GM12878 (cell line): ENCODE data around the gene EHD4. TPM values are rescaled to one million over a fixed set of nuclear protein-coding genes. Genes with fewer than 3 reads are reported as not detected.

ENCODE experiments used
- ATAC-seq: fragments of 200-7000 bp; cut with Tn5 transposase; 3 replicates; pipeline ENCODE4 v1.9.1; 2020; ENCODE audit warnings: mild to moderate bottlenecking, moderate library complexity
- BruUV-seq: library from RNA; stranded (reverse); fragments of 400-500 nt; replicated peaks from 2 replicates; lab custom pipeline; 2021; lab: Mats Ljungman, UMichigan
- CTCF ChIA-PET: fragments of 300-600 bp; sonication (Branson Sonifier 250); formaldehyde crosslinking; extraction: SDS; loops from one replicate; lab custom pipeline; 2021; ENCODE audit warnings: inconsistent platforms; lab: Yijun Ruan, JAX
- POLR2A ChIA-PET: fragments of 350-600 bp; formaldehyde crosslinking; extraction: SDS; loops from one replicate; lab custom pipeline; 2021; ENCODE audit warnings: inconsistent platforms; lab: Charles Lee
- RAD21 ChIA-PET: fragments of 300-600 bp; sonication (Branson Sonifier 250); formaldehyde crosslinking; loops from one replicate; lab custom pipeline; 2023; ENCODE audit warnings: antibody characterized with exemption; ENCODE audit not compliant: unreplicated experiment; lab: Charles Lee
- SMC1A ChIA-PET: fragments of 300-600 bp; sonication (Branson Sonifier 250); formaldehyde crosslinking; loops from one replicate; lab custom pipeline; 2023; ENCODE audit not compliant: unreplicated experiment, uncharacterized antibody; lab: Charles Lee
- DNase-seq: peaks from one replicate; pipeline ENCODE4 v3.0.0-alpha.2; 2011; ENCODE audit warnings: low read depth, low spot score
- FAIRE-seq: peaks from 3 replicates; lab custom pipeline; 2011; peaks lifted over from hg19 to GRCh38; lab: Jason Lieb, UNC
- H2AFZ ChIP-seq: 2 replicates; pipeline ENCODE4 v1.6.0; 2011; ENCODE audit warnings: low read depth, low read length, control low read depth; ENCODE audit not compliant: control insufficient read depth
- H3K27ac ChIP-seq: 2 replicates; pipeline ENCODE4 v1.5.1; 2011; ENCODE audit warnings: control low read depth; ENCODE audit not compliant: control insufficient read depth, insufficient read depth
- H3K27me3 ChIP-seq, 2 experiments: replicated peaks in 1 of 2; 2 replicates each; pipeline versions ENCODE4 v1.6.0 to v1.6.1; 2011; ENCODE audit warnings: low read length in 1 of 2; ENCODE audit not compliant: control insufficient read depth in 2 of 2, insufficient read depth in 2 of 2
- H3K36me3 ChIP-seq, 2 experiments: 2 replicates each; pipeline ENCODE4 v1.5.1; 2011; ENCODE audit warnings: low read length in 1 of 2; ENCODE audit not compliant: control insufficient read depth in 2 of 2, insufficient read depth in 2 of 2
- H3K4me1 ChIP-seq: 2 replicates; pipeline ENCODE4 v1.6.1; 2011; ENCODE audit warnings: mild to moderate bottlenecking, low read length, moderate library complexity, mixed read lengths; ENCODE audit not compliant: control insufficient read depth, insufficient read depth
- H3K4me2 ChIP-seq: 2 replicates; pipeline ENCODE4 v1.6.0; 2011; ENCODE audit warnings: control low read depth; ENCODE audit not compliant: control insufficient read depth, insufficient read depth
- H3K4me3 ChIP-seq: fragments of 200-600 bp; sonication (generic); 2 replicates; pipeline ENCODE4 v1.5.1; 2016
- H3K79me2 ChIP-seq: 2 replicates; pipeline ENCODE4 v1.6.0; 2011; ENCODE audit warnings: low read length; ENCODE audit not compliant: control insufficient read depth, insufficient read depth
- H3K9ac ChIP-seq: 2 replicates; pipeline ENCODE4 v1.8.0; 2011; ENCODE audit warnings: low read length, control low read depth, mixed read lengths; ENCODE audit not compliant: control insufficient read depth, insufficient read depth
- H3K9me3 ChIP-seq: replicated peaks from 3 replicates; pipeline ENCODE4 v1.5.1; 2011; ENCODE audit warnings: mild to moderate bottlenecking, low read length; ENCODE audit not compliant: control insufficient read depth, insufficient read depth
- H4K20me1 ChIP-seq: 2 replicates; pipeline ENCODE4 v1.6.0; 2011; ENCODE audit not compliant: control insufficient read depth, insufficient read depth
- ESRRA ChIP-seq: IDR thresholded peaks from 2 replicates; pipeline ENCODE4 v1.6.1; 2012; ENCODE audit warnings: mild to moderate bottlenecking, low read length, improper control_type of control experiment
- NFYA ChIP-seq: IDR thresholded peaks from 2 replicates; pipeline ENCODE4 v1.6.1; 2011; ENCODE audit warnings: low read depth, mild to moderate bottlenecking, low read length, improper control_type of control experiment, borderline replicate concordance
- PAX5 ChIP-seq: IDR thresholded peaks from 2 replicates; pipeline ENCODE4 v1.6.1; 2011; ENCODE audit warnings: low read depth, low read length, borderline replicate concordance
- POLR2A ChIP-seq: IDR thresholded peaks from 2 replicates; pipeline ENCODE4 v1.6.1; 2011; ENCODE audit warnings: low read depth, mild to moderate bottlenecking, low read length
- POLR2AphosphoS5 ChIP-seq: IDR thresholded peaks from 2 replicates; pipeline ENCODE4 v1.6.1; 2011; ENCODE audit warnings: mild to moderate bottlenecking, low read length, inconsistent platforms
- SMAD5 ChIP-seq: IDR thresholded peaks from 2 replicates; pipeline ENCODE4 v1.6.1; 2016; ENCODE audit warnings: antibody characterized with exemption, low read depth
- TAF1 ChIP-seq: IDR thresholded peaks from 2 replicates; pipeline ENCODE4 v1.6.1; 2011; ENCODE audit warnings: mild to moderate bottlenecking, low read depth, low read length, borderline replicate concordance
- WGBS: methylation state at CpG from one replicate; pipeline ENCODE4 v1.1.6; 2016; ENCODE audit warnings: low lambda C conversion rate; ENCODE audit not compliant: insufficient replicate concordance, insufficient coverage; ENCODE audit errors: missing lambda C conversion rate; 5-methylcytosine and 5-hydroxymethylcytosine counted together
- in situ Hi-C: fragments of 300-500 bp; cut with MboI; formaldehyde crosslinking; loops from 9 replicates; pipeline ENCODE4 v1.14.3; 2018; ENCODE audit warnings: mixed read lengths
- intact Hi-C: fragments of 100-400 bp; cut with micrococcal nuclease; formaldehyde crosslinking; loops from one replicate; pipeline ENCODE4 v1.14.2; 2022; ENCODE audit not compliant: unreplicated experiment
- polyA plus RNA-seq, 11 experiments: library from polyadenylated mRNA; depleted of rRNA in 4 of 11; unstranded in 6 of 11; stranded (reverse) in 5 of 11; fragments of >200 nt; fragmentation: Nextera tagmentation in 4 of 11; fragmentation: Illumina TruSeq in 1 of 11; extraction: Ambion mirVana in 4 of 11; extraction: Trizol in 1 of 11; gene quantifications; 1 replicate in 1 of 11; 2 replicates in 10 of 11; pipeline versions ENCODE4 v1.2.1 to v1.2.3, GENCODE V29; 2011 to 2016; ENCODE audit warnings: inconsistent platforms in 2 of 11, missing spikeins in 2 of 11, low read depth in 1 of 11
- total RNA-seq, 4 experiments: library from RNA; depleted of rRNA in 3 of 4; stranded (reverse); fragments of >200 nt in 3 of 4; fragmentation: Illumina TruSeq in 1 of 4; extraction: Trizol in 1 of 4; gene quantifications; 2 replicates each; pipeline versions ENCODE4 v1.2.1 to v1.2.3, GENCODE V29; 2013 to 2021
- TF ChIP-seq, protein P1 (sequence below): fragments of 150-350 bp; IDR thresholded peaks from 2 replicates; pipeline ENCODE4 v1.6.1; 2014; ENCODE audit warnings: mild to moderate bottlenecking, low read depth, low read length

The EHD4 gene
- total and polyA plus RNA-seq, 10 of the 15 experiments (the other 5 are each of a cell fraction or from before 2014, with no cell fraction given), result 4.2 to 62.9 (median 44.7) TPM

DNA sequence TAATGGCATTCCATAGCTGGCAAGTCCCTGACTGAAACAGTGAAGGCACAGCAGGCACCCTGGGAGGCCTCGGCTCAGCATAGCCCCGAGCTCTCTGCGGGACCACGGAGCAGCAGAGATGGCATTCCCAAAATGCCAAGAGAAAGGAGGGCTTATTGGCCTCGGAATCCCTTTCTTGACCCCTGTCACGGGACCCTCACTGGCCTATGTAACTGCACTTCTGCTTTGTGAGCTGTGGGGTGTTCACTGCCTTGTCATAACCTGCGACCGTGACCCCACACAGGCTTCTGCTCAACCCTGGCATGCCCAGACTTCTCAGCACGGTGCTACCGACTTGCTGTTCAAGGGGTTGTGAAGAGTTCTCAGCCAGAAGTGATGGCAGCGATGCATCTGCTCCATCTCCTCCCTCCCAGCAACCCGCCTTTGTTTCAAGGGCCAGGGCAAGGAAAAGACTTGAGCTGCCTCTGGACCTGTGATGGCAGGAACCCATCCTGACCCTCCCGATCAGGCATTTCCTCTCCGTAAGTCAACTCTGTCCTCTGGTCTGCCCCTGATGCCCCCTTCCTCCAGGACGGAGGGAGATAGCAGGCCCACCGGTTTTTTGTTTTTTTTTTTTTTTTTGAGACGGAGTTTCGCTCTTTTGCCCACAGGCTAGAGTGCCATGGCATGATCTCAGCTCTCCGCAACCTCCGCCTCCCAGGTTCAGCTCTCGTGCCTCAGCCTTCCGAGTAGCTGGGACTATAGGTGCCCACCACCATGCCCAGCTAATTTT lies 30.5 kb downstream of the EHD4 start:
- SMC1A ChIA-PET, result interaction anchor here (1.2 to 1.3 kb wide), 3 partner anchors 12 to 16 kb away, joined by 3 read pairs; no protein-coding TSS in a partner anchor
- no peak for DNase-seq
- POLR2A ChIA-PET, result interaction anchor here (1.1 kb wide), 1 partner anchor 168 kb away, joined by 3 read pairs; the partner anchor contains the start of gene MAPKBP1
- CTCF ChIA-PET, result no interaction called here
- Histone ChIP-seq H3K79me2 (peaks cover 12% of the 10 kb centered on the region), H3K9ac (no peak overlapping the region), H3K9me3 (no peaks in the 10 kb centered on the region), H3K4me1 (peaks cover 6% of the 10 kb centered on the region), H2AFZ (no peak overlapping the region)
- no peak for ATAC-seq
- WGBS, result 96% methylated on average over 22 of the region's 22 CpGs
- TF ChIP-seq, protein P1, sequence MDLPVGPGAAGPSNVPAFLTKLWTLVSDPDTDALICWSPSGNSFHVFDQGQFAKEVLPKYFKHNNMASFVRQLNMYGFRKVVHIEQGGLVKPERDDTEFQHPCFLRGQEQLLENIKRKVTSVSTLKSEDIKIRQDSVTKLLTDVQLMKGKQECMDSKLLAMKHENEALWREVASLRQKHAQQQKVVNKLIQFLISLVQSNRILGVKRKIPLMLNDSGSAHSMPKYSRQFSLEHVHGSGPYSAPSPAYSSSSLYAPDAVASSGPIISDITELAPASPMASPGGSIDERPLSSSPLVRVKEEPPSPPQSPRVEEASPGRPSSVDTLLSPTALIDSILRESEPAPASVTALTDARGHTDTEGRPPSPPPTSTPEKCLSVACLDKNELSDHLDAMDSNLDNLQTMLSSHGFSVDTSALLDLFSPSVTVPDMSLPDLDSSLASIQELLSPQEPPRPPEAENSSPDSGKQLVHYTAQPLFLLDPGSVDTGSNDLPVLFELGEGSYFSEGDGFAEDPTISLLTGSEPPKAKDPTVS, result no peak
- peak; percentile 34 for TF ChIP-seq POLR2AphosphoS5
- TF ChIP-seq, all 136 proteins: peak for 1
- TSS peak; percentile 3 for BruUV-seq
- Histone ChIP-seq H3K4me3 (no peak overlapping the region), H3K27me3 (no peaks in the 10 kb centered on the region), H3K27ac (no peak overlapping the region), H3K4me2 (no peak overlapping the region), H3K36me3 (peaks cover 29 to 58% of the 10 kb centered on the region in 2 experiments), H4K20me1 (peaks cover 5% of the 10 kb centered on the region)
- no peak for FAIRE-seq
- in situ Hi-C loops (no loop called here), intact Hi-C loops (no loop called here)
- RAD21 ChIA-PET, result no interaction called here

DNA sequence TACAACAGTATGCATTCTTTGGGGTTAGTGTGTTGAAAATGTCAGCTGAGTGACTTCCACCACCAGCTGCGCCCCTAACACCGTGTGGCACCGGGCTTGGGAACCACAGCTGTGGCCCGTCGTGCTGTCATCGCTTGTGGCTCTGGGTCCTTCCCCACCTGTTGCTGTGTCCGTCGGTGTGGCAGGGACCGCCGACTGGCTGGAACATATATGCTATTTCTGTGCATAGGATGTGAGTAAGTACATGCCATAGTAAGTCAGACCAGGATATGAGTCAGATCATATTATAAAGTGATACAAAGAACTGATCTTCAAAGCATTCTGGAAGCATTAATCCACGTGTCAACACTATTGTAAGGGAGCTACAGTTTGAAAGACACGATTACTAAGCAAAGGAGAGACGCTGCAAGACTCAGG lies 31.9 kb downstream of the EHD4 start:
- intact Hi-C loops, result no loop called here
- DNase-seq, result no peak
- no peak overlapping the region for H3K4me3 ChIP-seq
- TF ChIP-seq ESRRA (no peak), PAX5 (no peak), NFYA (no peak), POLR2A (0 out of 2 replicates have a peak, but pooled peaks have one; percentile 16), TAF1 (no peak), SMAD5 (no peak)
- TF ChIP-seq, all 136 proteins: peak for 1
- Histone ChIP-seq H4K20me1 (peaks cover 5% of the 10 kb centered on the region), H3K9ac (no peak overlapping the region), H3K36me3 (peaks cover 22 to 58% of the 10 kb centered on the region in 2 experiments), H3K4me2 (no peak overlapping the region), H3K79me2 (peaks cover 9% of the 10 kb centered on the region), H3K27me3 (no peaks in the 10 kb centered on the region), H3K4me1 (peaks cover 20% of the 10 kb centered on the region), H2AFZ (no peak overlapping the region), H3K27ac (no peak overlapping the region), H3K9me3 (no peaks in the 10 kb centered on the region)
- FAIRE-seq (no peak), ATAC-seq (no peak)
- CTCF ChIA-PET, result interaction anchor here (0.9 kb wide), 1 partner anchor 45 kb away, joined by 3 read pairs; no protein-coding TSS in a partner anchor
- RAD21 ChIA-PET, result interaction anchor here (0.7 kb wide), 1 partner anchor 167 kb away, joined by 3 read pairs; no protein-coding TSS in a partner anchor
- WGBS, result 85% methylated on average over 13 of the region's 13 CpGs
- no TSS peak for BruUV-seq
- in situ Hi-C loops, result no loop called here
- SMC1A ChIA-PET, result interaction anchor here (0.7 to 2.0 kb wide), 4 partner anchors 9 to 18 kb away, joined by 3 to 6 read pairs (median 3); no protein-coding TSS in a partner anchor
- POLR2A ChIA-PET, result interaction anchor here (0.9 to 1.2 kb wide), 3 partner anchors 9 to 166 kb away, joined by 3 read pairs; partner anchors contain the start of gene MAPKBP1
